CD14-positive monocyte (primary cell): ENCODE measurements around the gene KCNJ16. TPM values are rescaled to one million over a fixed set of nuclear protein-coding genes. Genes with fewer than 3 reads are reported as not detected.
A peak's percentile ranks its signal among the peaks of the same experiment; 100 is the strongest.

Source experiments
- DNase-seq, 3 donors: peaks; one replicate each; pipeline ENCODE4 v3.0.0-alpha.2; 2011 to 2022
- H2AFZ ChIP-seq: 2 replicates; pipeline ENCODE4 v1.6.0; 2012; ENCODE audit warnings: mild to moderate bottlenecking, low read depth, low read length, inconsistent platforms; ENCODE audit not compliant: insufficient read depth, poor library complexity, severe bottlenecking
- H3K27ac ChIP-seq, 2 donors: 1 replicate in 1 of 2; 2 replicates in 1 of 2; pipeline ENCODE4 v1.5.1; 2012 to 2013; ENCODE audit warnings: low read length in 2 of 2, control low read depth in 1 of 2, inconsistent platforms in 1 of 2, low read depth in 1 of 2, mild to moderate bottlenecking in 1 of 2
- H3K27me3 ChIP-seq, 2 donors: one replicate each; pipeline versions ENCODE4 v1.6.0 to v1.6.1; 2011 to 2013; ENCODE audit warnings: low read length in 2 of 2; ENCODE audit not compliant: control insufficient read depth in 2 of 2, insufficient read depth in 2 of 2
- H3K36me3 ChIP-seq, 2 donors: replicated peaks in 1 of 2; 1 replicate in 1 of 2; 2 replicates in 1 of 2; pipeline versions ENCODE4 v1.5.1 to v1.6.1; 2012 to 2013; ENCODE audit warnings: low read length in 2 of 2, control low read depth in 1 of 2, inconsistent platforms in 1 of 2, mild to moderate bottlenecking in 1 of 2; ENCODE audit not compliant: insufficient read depth in 2 of 2, control insufficient read depth in 1 of 2
- H3K4me1 ChIP-seq, 2 donors: 1 replicate in 1 of 2; 2 replicates in 1 of 2; pipeline versions ENCODE4 v1.5.1 to v1.6.1; 2012 to 2013; ENCODE audit warnings: low read length in 2 of 2, control low read depth in 1 of 2, inconsistent platforms in 1 of 2, mild to moderate bottlenecking in 1 of 2, moderate library complexity in 1 of 2; ENCODE audit not compliant: insufficient read depth in 2 of 2, control insufficient read depth in 1 of 2
- H3K4me2 ChIP-seq: replicated peaks from 2 replicates; pipeline ENCODE3; 2012; ENCODE audit warnings: low read length, moderate library complexity, mild to moderate bottlenecking; ENCODE audit not compliant: poor library complexity, severe bottlenecking; ENCODE audit errors: extremely low read depth
- H3K4me3 ChIP-seq, 3 experiments: fragments of 200-600 bp in 1 of 3; sonication (generic) in 1 of 3; replicated peaks in 1 of 3; 1 replicate in 2 of 3; 2 replicates in 1 of 3; pipeline ENCODE4 v1.5.1; 2011 to 2013; ENCODE audit warnings: low read length in 3 of 3, mild to moderate bottlenecking in 3 of 3, control low read depth in 2 of 3, low read depth in 2 of 3, inconsistent platforms in 1 of 3, moderate library complexity in 1 of 3
- H3K79me2 ChIP-seq: 2 replicates; pipeline ENCODE4 v1.6.0; 2012; ENCODE audit warnings: mild to moderate bottlenecking, control low read depth, inconsistent platforms, low read length, moderate library complexity; ENCODE audit not compliant: insufficient read depth
- H3K9ac ChIP-seq: 2 replicates; pipeline ENCODE4 v1.6.0; 2017; ENCODE audit warnings: low read length, mild to moderate bottlenecking; ENCODE audit not compliant: insufficient read depth, poor library complexity, severe bottlenecking
- H3K9me3 ChIP-seq, 2 donors: replicated peaks in 1 of 2; 1 replicate in 1 of 2; 2 replicates in 1 of 2; pipeline versions ENCODE4 v1.5.1 to v1.6.1; 2012 to 2013; ENCODE audit warnings: low read length in 2 of 2, control low read depth in 1 of 2; ENCODE audit not compliant: control insufficient read depth in 1 of 2, insufficient read depth in 1 of 2
- H4K20me1 ChIP-seq: 2 replicates; pipeline ENCODE4 v1.6.0; 2012; ENCODE audit warnings: mild to moderate bottlenecking, low read length, control low read depth, moderate library complexity; ENCODE audit not compliant: insufficient read depth
- H3K27ac Mint-ChIP-seq, 7 donors: one replicate each; pipeline ENCODE4 v1.8.0; 2020; ENCODE audit warnings: mild to moderate bottlenecking in 7 of 7, mixed read lengths in 7 of 7, moderate library complexity in 6 of 7, inconsistent platforms in 2 of 7
- H3K27me3 Mint-ChIP-seq, 3 donors: one replicate each; pipeline ENCODE4 v1.8.0; 2021 to 2022; ENCODE audit warnings: low read depth in 3 of 3, mild to moderate bottlenecking in 3 of 3, mixed read lengths in 3 of 3, moderate library complexity in 3 of 3, inconsistent platforms in 1 of 3
- H3K36me3 Mint-ChIP-seq, 2 donors: one replicate each; pipeline ENCODE4 v1.8.0; 2020; ENCODE audit warnings: mixed read lengths in 2 of 2, inconsistent platforms in 1 of 2, mild to moderate bottlenecking in 1 of 2
- H3K4me1 Mint-ChIP-seq: one replicate; pipeline ENCODE4 v1.8.0; 2020; ENCODE audit warnings: mild to moderate bottlenecking, mixed read lengths
- H3K4me3 Mint-ChIP-seq, 2 donors: one replicate each; pipeline ENCODE4 v1.8.0; 2020; ENCODE audit warnings: mild to moderate bottlenecking in 2 of 2, mixed read lengths in 2 of 2, moderate library complexity in 1 of 2
- H3K9me3 Mint-ChIP-seq, 7 donors: one replicate each; pipeline ENCODE4 v1.8.0; 2020 to 2022; ENCODE audit warnings: mixed read lengths in 7 of 7, mild to moderate bottlenecking in 6 of 7, moderate library complexity in 6 of 7, inconsistent platforms in 2 of 7
- CTCF ChIP-seq: fragments of 200-600 bp; IDR thresholded peaks from one replicate; pipeline ENCODE4 v1.8.0; 2022; ENCODE audit warnings: antibody characterized with exemption, mild to moderate bottlenecking
- WGBS: methylation state at CpG from one replicate; pipeline ENCODE4 v1.1.5; 2013; ENCODE audit warnings: missing lambda C conversion rate; ENCODE audit not compliant: insufficient coverage; 5-methylcytosine and 5-hydroxymethylcytosine counted together
- intact Hi-C, 2 donors: fragments of 100-400 bp; cut with micrococcal nuclease; formaldehyde crosslinking; loops; one replicate each; pipeline versions ENCODE4 v1.15.0 to v1.15.1; 2023
- polyA plus RNA-seq, 3 donors: library from polyadenylated mRNA; depleted of rRNA in 1 of 3; unstranded in 2 of 3; stranded (reverse) in 1 of 3; fragments of 300-500 nt in 2 of 3; fragments of >200 nt in 1 of 3; fragmentation: Illumina TruSeq in 2 of 3; gene quantifications; 1 replicate in 2 of 3; 2 replicates in 1 of 3; pipeline ENCODE4 v1.2.3, GENCODE V29; 2012 to 2021

KCNJ16 gene
- polyA plus RNA-seq, 3 donors: not detected

DNA sequence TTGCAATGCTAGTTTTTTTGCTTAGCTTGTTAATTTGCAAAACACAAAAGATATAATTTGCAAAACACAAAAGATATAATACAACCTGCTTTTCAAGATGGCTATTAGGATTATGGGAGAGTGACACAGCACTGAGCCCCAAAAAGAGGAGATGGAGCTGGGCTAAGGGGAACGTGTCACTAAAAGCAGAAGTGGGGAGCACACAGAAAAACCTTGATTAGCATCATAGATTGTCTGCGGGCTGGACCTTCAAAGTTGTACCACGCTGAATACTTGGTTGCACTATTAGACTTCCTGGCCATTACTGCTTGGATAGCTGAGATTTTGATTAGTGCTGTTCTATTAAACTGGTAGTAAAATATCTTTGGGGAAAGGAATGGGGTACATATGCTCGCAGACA, 36.2 kb downstream of the KCNJ16 start:
- no peak overlapping the region for H3K4me3 ChIP-seq
- Mint-ChIP-seq H3K4me1 (peaks cover 1% of the 10 kb centered on the region), H3K4me3 (no peak overlapping the region), H3K27me3 (peaks cover 1 to 4% (median 3%) of the 10 kb centered on the region in 3 donors), H3K27ac (no peak overlapping the region), H3K36me3 (no peaks in the 10 kb centered on the region), H3K9me3 (peaks cover 0 to 7% (median 3%) of the 10 kb centered on the region in 7 donors)
- H3K9me3 ChIP-seq: no peaks in the 10 kb centered on the region
- intact Hi-C loops: no loop called here
- H3K79me2 ChIP-seq: no peaks in the 10 kb centered on the region
- no peak for TF ChIP-seq CTCF
- WGBS: 27% methylated on average over 3 of the region's 4 CpGs
- H3K27ac ChIP-seq: no peak overlapping the region
- H3K4me2 ChIP-seq: no peak overlapping the region
- DNase-seq: peak in 1 of 3 donors; percentile 12
- no peaks in the 10 kb centered on the region for H4K20me1 ChIP-seq
- no peak overlapping the region for H2AFZ ChIP-seq
- H3K9ac ChIP-seq: no peak overlapping the region
- no peaks in the 10 kb centered on the region for H3K27me3 ChIP-seq
- no peaks in the 10 kb centered on the region for H3K36me3 ChIP-seq
- H3K4me1 ChIP-seq: no peaks in the 10 kb centered on the region

DNA sequence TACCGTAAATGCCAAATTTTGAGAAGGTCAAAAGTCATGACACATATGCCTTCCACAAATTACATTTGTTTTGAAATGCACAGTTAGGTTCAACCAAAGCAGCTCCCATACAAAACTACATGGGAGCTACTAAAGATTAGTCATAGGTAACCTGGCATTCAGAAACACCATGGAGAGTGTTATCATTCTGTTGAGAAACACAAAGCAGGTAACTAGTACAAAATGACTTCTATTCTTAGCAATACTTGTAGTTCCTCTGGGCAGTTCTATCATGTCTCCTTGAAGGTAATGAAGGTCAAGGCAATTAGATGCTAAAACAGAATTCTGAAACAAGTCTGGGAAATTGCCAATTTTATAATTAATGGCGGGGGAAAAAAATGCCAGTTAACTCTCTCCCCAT, 39.4 kb downstream of the KCNJ16 start:
- H3K27me3 Mint-ChIP-seq: peaks cover 1 to 2% (median 2%) of the 10 kb centered on the region in 3 donors
- no peak overlapping the region for H3K4me2 ChIP-seq
- H3K9me3 Mint-ChIP-seq: peaks cover 0 to 8% (median 3%) of the 10 kb centered on the region in 7 donors
- no peak overlapping the region for H3K4me3 ChIP-seq
- H3K27ac ChIP-seq: no peak overlapping the region
- no peaks in the 10 kb centered on the region for H3K9me3 ChIP-seq
- H2AFZ ChIP-seq: no peak overlapping the region
- WGBS: no CpG with 5 or more reads among the region's 2 CpGs
- no peaks in the 10 kb centered on the region for H4K20me1 ChIP-seq
- no peak overlapping the region for H3K9ac ChIP-seq
- DNase-seq: no peak
- no peaks in the 10 kb centered on the region for H3K79me2 ChIP-seq
- H3K27me3 ChIP-seq: no peaks in the 10 kb centered on the region
- H3K4me1 Mint-ChIP-seq: peaks cover 3% of the 10 kb centered on the region
- H3K4me1 ChIP-seq: peaks cover 4 to 5% of the 10 kb centered on the region in 2 donors
- peak overlapping the region in 1 of 7 donors; percentile 50 for H3K27ac Mint-ChIP-seq
- intact Hi-C loops: no loop called here
- no peak for TF ChIP-seq CTCF
- no peak overlapping the region for H3K4me3 Mint-ChIP-seq
- H3K36me3 ChIP-seq: no peaks in the 10 kb centered on the region
- H3K36me3 Mint-ChIP-seq: no peaks in the 10 kb centered on the region
